Measurements from ENCODE around the gene SLC41A2.

SLC41A2 gene

GRCh38 chr12:104939089-104939488, 19.0 kb downstream of the SLC41A2 start:
- intact Hi-C loops (cut with DNase I) = no loop called here
- no peak for DNase-seq

GRCh38 chr12:104938371-104938770, 19.7 kb downstream of the SLC41A2 start:
- intact Hi-C loops (cut with DNase I) = no loop called here
- no peak for DNase-seq

- intact Hi-C loops (cut with DNase I) = no loop called here
- no peak for DNase-seq
These were observed 22.2 kb downstream of the SLC41A2 start for GRCh38 chr12:104935886-104936285.

- intact Hi-C loops (cut with DNase I) = no loop called here
- DNase-seq = no peak
These were observed 24.3 kb downstream of the SLC41A2 start for GRCh38 chr12:104933778-104934177.

DNA sequence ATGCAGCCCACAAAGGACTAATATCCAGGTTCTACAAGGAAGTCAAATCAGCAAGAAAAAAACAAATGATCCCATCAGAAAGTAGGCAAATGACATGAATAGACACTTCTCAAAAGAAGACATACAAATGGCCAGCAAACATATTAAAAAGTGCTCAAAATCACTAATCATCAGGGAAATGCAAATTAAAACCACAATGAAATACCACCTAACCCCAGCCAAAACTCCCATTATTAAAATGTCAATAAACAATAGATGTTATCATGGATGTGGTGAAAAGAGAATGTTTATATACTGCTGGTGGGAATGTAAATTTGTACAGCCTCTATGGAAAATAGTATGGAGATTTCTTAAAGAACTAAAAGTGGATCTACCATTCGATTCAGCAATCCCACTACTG, 25.0 kb downstream of the SLC41A2 start:
- DNase-seq = no peak
- intact Hi-C loops (cut with DNase I) = no loop called here

DNA sequence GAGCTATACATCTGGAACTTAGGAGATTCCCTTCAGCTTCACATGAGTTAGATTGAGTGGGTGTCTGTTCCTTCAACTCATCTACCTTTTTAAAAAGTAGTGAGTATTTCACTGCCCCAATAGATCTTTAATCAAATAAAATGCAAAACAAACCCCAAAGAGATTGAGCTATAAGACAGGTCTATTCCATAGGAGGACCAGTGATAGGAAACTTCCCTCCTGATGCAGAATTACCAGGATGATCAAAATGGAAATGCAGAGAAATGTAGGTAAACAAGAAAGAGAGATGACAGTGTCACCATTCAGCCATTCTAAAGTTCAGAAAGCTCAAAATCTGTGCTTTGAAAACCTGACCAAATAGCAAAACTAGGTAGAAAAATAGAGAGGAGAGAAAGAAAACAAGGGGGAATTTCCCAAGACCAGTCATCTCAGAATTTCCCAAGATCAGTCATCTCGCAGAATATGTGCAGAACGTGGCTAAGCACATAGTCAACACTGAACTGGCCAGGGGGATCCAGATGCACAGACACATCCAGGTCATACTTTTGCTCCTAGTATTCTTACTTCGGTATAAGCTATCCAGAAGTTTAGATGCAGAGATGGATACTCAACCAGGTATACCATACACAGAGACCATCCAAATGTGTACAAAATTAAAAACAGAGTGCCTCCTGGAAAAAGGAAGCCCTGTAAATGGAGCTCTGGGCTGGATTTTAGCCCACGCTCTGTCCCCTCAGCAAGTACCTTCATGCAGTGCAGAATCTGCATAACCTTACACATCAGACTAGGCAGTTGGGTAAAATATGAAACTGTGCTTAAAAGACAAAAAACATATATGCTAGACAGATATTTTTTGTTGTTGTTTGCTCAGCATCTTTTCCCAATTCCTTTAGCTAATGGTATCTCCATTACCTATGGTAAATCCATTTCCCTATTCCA, 27.4 kb downstream of the SLC41A2 start:
- DNase-seq = no peak
- intact Hi-C loops (cut with DNase I) = no loop called here

DNA sequence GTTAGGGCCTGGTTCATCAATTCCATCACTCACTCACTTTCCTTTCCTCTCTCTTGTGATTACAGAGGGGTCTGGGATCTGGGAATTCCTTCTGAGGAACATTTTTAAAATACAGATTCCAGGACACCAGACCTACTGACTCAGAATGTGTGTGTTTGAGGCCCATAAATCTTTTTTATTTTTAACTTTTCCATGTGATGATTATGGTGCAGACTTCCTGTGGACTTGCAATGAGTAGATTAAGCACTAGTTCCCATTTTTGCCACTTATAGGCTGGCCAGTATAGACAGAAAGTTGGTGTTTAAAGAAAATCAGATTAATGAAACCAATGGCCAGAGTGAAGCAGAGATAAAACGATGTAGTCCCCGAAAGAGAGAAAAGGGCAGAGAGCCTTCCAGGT, 28.1 kb downstream of the SLC41A2 start:
- no peak for DNase-seq
- intact Hi-C loops (cut with DNase I) = no loop called here

DNA sequence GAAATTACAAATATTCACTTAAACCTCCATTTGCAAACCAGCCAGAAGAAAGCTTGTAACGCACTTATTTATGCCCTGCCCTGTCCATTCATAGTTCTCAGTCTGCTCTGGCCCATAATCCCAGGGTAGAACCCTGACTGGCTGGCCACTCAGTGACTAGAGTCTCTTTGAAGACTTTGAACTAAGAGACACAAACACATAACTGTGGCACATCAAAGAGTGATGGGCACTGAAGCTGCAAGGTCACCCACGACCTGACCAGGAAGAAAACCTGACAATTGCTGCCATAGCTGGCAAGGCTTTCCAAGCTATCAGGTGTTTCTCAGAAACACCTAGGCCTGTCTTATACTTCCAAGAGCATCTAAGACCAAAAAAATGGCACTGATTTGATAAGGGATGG, 28.7 kb downstream of the SLC41A2 start:
- intact Hi-C loops (cut with DNase I) = no loop called here
- no peak for DNase-seq

GRCh38 chr12:104928036-104928745, 29.9 kb downstream of the SLC41A2 start:
- DNase-seq = no peak
- intact Hi-C loops (cut with DNase I) = no loop called here

DNA sequence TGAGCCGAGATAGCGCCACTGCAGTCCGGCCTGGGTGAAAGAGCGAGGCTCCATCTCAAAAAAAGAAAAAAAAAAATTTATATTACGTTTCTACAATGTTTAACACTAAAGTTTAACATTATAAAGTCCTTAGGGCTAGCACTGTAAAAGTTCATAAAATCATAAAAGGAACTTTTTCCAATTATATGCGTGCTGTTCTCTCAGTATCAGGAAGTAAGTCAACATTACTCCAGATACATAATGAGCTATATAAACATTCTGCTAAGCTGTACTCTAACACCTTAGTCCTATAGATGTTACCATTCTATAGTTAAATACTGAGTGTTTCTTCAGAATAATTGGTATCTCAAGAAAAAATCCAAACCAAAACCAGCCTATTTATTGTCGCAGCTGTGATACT, 32.6 kb downstream of the SLC41A2 start:
- intact Hi-C loops (cut with DNase I) = no loop called here
- no peak for DNase-seq

- intact Hi-C loops (cut with DNase I) = no loop called here
- DNase-seq = no peak
These were observed 36.8 kb downstream of the SLC41A2 start for GRCh38 chr12:104921340-104921739.

DNA sequence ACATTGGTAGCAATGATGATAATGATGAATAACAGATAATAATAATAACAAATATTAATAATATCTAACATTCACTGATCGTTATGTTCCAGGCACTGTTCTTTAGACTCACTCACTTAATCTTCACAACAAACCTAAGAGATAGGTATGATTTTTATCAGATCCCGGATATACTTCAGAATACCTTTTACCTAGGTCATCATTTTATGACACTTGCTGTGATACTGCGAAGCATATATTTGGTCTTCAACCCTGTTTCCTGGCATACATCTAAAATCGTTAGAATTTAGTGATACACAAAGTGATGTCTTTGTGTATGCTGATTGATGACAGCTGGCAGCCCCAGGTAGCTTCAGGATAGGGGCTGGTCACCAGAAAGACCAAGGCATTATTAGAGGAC, 46.1 kb downstream of the SLC41A2 start:
- intact Hi-C loops (cut with DNase I) = no loop called here
- DNase-seq = no peak

DNA sequence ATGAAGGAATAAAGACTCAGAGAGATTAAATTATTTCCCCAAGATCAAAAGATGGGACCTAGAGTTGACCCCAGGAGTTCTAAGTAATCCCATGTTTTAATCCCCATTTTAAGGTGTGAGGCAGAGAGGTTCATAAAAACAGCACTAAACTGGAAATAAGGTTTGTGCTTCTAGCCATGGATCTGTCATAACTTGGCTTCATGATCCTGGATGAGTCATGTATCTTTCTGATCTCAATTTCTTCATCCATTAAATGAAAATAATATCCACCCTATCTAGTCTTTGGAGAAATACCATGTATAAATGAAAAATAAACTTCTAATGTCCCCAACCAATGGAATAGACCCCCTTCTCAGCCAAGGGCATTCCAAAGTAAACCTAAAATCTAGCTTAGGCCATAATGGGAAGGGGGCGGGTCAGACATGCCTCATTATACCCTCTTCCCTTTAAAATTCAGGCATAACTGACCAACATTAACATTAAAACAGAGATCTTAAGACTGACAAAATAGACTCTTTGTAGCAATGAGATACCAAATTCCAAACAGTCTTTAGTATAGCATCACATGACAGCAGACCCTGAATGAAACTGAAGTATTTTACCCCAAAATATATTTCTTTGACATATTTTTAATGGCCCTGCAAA, 47.8 kb downstream of the SLC41A2 start:
- no peak for DNase-seq
- intact Hi-C loops (cut with DNase I) = no loop called here

GRCh38 chr12:104909761-104910160, 48.3 kb downstream of the SLC41A2 start:
- intact Hi-C loops (cut with DNase I) = no loop called here

More at GRCh38 chr12:104909761-104910160, 48.3 kb downstream of the SLC41A2 start:
- DNase-seq = no peak
